NCI-H510A treated with DMSO at 0.1 percent for 48 hours (cell line): Measurements from ENCODE around the gene SRGAP1.
"Not testable (repeated sequence)": the region's sequence is repeated elsewhere in the genome, so short reads cannot be mapped to it uniquely, and the experiment has no call there.

Experiments used
- DNase-seq: peaks from one replicate; lab custom pipeline; 2025; lab: John Stamatoyannopoulos, UW

SRGAP1 gene

GRCh38 chr12:64171715-64172114, 327.2 kb downstream of the SRGAP1 start:
- DNase-seq = no peak

GRCh38 chr12:64172143-64172970, 327.9 kb downstream of the SRGAP1 start:
- DNase-seq = no peak

GRCh38 chr12:64173456-64173855, 329.0 kb downstream of the SRGAP1 start:
- no peak for DNase-seq

GRCh38 chr12:64175254-64175945, 330.9 kb downstream of the SRGAP1 start:
- no peak for DNase-seq

- DNase-seq = no peak
Observed at GRCh38 chr12:64177001-64177400, 332.5 kb downstream of the SRGAP1 start.

- no peak for DNase-seq
Observed at GRCh38 chr12:64178122-64178521, 333.6 kb downstream of the SRGAP1 start.

GRCh38 chr12:64180951-64181350, 336.5 kb downstream of the SRGAP1 start:
- no peak for DNase-seq

GRCh38 chr12:64181430-64182291, 337.2 kb downstream of the SRGAP1 start:
- DNase-seq = peak; percentile 72

GRCh38 chr12:64184216-64184615, 339.7 kb downstream of the SRGAP1 start:
- no peak for DNase-seq

- no peak for DNase-seq
Observed at GRCh38 chr12:64186789-64187188, 342.3 kb downstream of the SRGAP1 start.

- DNase-seq = no peak
Observed at GRCh38 chr12:64187370-64187769, 342.9 kb downstream of the SRGAP1 start.

GRCh38 chr12:64187794-64188193, 343.3 kb downstream of the SRGAP1 start:
- DNase-seq = no peak

- no peak for DNase-seq
Observed at GRCh38 chr12:64189530-64189929, 345.0 kb downstream of the SRGAP1 start.

- DNase-seq = no peak
Observed at GRCh38 chr12:64190140-64190539, 345.6 kb downstream of the SRGAP1 start.

- DNase-seq = no peak
Observed at GRCh38 chr12:64192644-64193444, 348.3 kb downstream of the SRGAP1 start.

- DNase-seq = no peak
Observed at GRCh38 chr12:64193931-64194330, 349.4 kb downstream of the SRGAP1 start.

- no peak for DNase-seq
Observed at GRCh38 chr12:64194333-64195149, 350.0 kb downstream of the SRGAP1 start.

- not testable (repeated sequence) for DNase-seq
Observed at GRCh38 chr12:64195841-64196240, 351.3 kb downstream of the SRGAP1 start.

GRCh38 chr12:64203036-64203435, 358.5 kb downstream of the SRGAP1 start:
- no peak for DNase-seq

GRCh38 chr12:64203775-64204174, 359.3 kb downstream of the SRGAP1 start:
- DNase-seq = no peak

GRCh38 chr12:64205542-64205941, 361.0 kb downstream of the SRGAP1 start:
- no peak for DNase-seq
